ENCODE data around the gene NELFE.
"Not testable (repeated sequence)": the region's sequence is repeated elsewhere in the genome, so short reads cannot be mapped to it uniquely, and the experiment has no call there.

Gene NELFE

GRCh38 chr6:31948753-31949413 lies 9.9 kb downstream of the NELFE start:
- Mint-ChIP-seq H3K27me3 (peaks cover 30% of the 10 kb centered on the region), H3K9me3 (no peaks in the 10 kb centered on the region), H3K4me3 (no peak overlapping the region), H3K4me1 (peaks cover 6% of the 10 kb centered on the region), H3K27ac (no peak overlapping the region), H3K36me3 (peaks cover 17% of the 10 kb centered on the region)
- CTCF ChIA-PET = interaction anchor here (0.6 to 1.6 kb wide), 2 partner anchors 9 to 269 kb away, joined by 3 to 6 read pairs; no protein-coding TSS in a partner anchor
- no peak for DNase-seq

- no peak overlapping the region for H3K4me3 Mint-ChIP-seq
- peaks cover 11% of the 10 kb centered on the region for H3K36me3 Mint-ChIP-seq
- H3K4me1 Mint-ChIP-seq = peaks cover 6% of the 10 kb centered on the region
- H3K9me3 Mint-ChIP-seq = no peaks in the 10 kb centered on the region
- H3K27ac Mint-ChIP-seq = no peak overlapping the region
- CTCF ChIA-PET = interaction anchor here (0.6 to 1.6 kb wide), 2 partner anchors 9 to 268 kb away, joined by 3 to 6 read pairs; no protein-coding TSS in a partner anchor
- peaks cover 36% of the 10 kb centered on the region for H3K27me3 Mint-ChIP-seq
- DNase-seq = no peak
These were observed 10.5 kb downstream of the NELFE start for GRCh38 chr6:31948306-31948705.

GRCh38 chr6:31947864-31948263 lies 10.9 kb downstream of the NELFE start:
- Mint-ChIP-seq H3K9me3 (no peaks in the 10 kb centered on the region), H3K27ac (no peak overlapping the region), H3K27me3 (peaks cover 40% of the 10 kb centered on the region), H3K4me3 (no peak overlapping the region), H3K36me3 (peaks cover 6% of the 10 kb centered on the region), H3K4me1 (peaks cover 6% of the 10 kb centered on the region)
- DNase-seq = no peak
- CTCF ChIA-PET = interaction anchor here (1.6 kb wide), 1 partner anchor 10 kb away, joined by 6 read pairs; no protein-coding TSS in a partner anchor

- CTCF ChIA-PET = no interaction called here
- DNase-seq = no peak
- Mint-ChIP-seq H3K27ac (no peak overlapping the region), H3K4me1 (peaks cover 6% of the 10 kb centered on the region), H3K36me3 (peaks cover 4% of the 10 kb centered on the region), H3K4me3 (no peak overlapping the region), H3K27me3 (peaks cover 47% of the 10 kb centered on the region), H3K9me3 (no peaks in the 10 kb centered on the region)
These were observed 11.6 kb downstream of the NELFE start for GRCh38 chr6:31947070-31947675.

GRCh38 chr6:31946370-31946885 lies 12.3 kb downstream of the NELFE start:
- Mint-ChIP-seq H3K27me3 (peaks cover 54% of the 10 kb centered on the region), H3K4me1 (peaks cover 6% of the 10 kb centered on the region), H3K27ac (no peak overlapping the region), H3K9me3 (no peaks in the 10 kb centered on the region), H3K4me3 (no peak overlapping the region), H3K36me3 (peaks cover 4% of the 10 kb centered on the region)
- DNase-seq = no peak
- CTCF ChIA-PET = no interaction called here

GRCh38 chr6:31945507-31946369 lies 13.0 kb downstream of the NELFE start, which contains the start of gene CFB:
CFB (plus strand) TSS chr6:31946095; CDS start chr6:31946222, 127 bp downstream.
- CTCF ChIA-PET = interaction anchor here (0.6 kb wide), 1 partner anchor 9 kb away, joined by 3 read pairs; no protein-coding TSS in a partner anchor
- peaks cover 58% of the 10 kb centered on the region for H3K27me3 Mint-ChIP-seq
- no peaks in the 10 kb centered on the region for H3K9me3 Mint-ChIP-seq
- no peak within 1 kb of the TSS for H3K27ac Mint-ChIP-seq
- peaks cover 6% of the 10 kb centered on the region for H3K4me1 Mint-ChIP-seq
- H3K4me3 Mint-ChIP-seq = no peak within 1 kb of the TSS
- peaks cover under 1% of the 10 kb centered on the region for H3K36me3 Mint-ChIP-seq
- DNase-seq = no peak

GRCh38 chr6:31945154-31945506 lies 13.6 kb downstream of the NELFE start:
- no peak overlapping the region for H3K4me3 Mint-ChIP-seq
- peaks cover 6% of the 10 kb centered on the region for H3K4me1 Mint-ChIP-seq
- CTCF ChIA-PET = interaction anchor here (0.6 kb wide), 1 partner anchor 9 kb away, joined by 3 read pairs; no protein-coding TSS in a partner anchor
- DNase-seq = no peak
- H3K36me3 Mint-ChIP-seq = no peaks in the 10 kb centered on the region
- peaks cover 64% of the 10 kb centered on the region for H3K27me3 Mint-ChIP-seq
- H3K9me3 Mint-ChIP-seq = no peaks in the 10 kb centered on the region
- no peak overlapping the region for H3K27ac Mint-ChIP-seq

GRCh38 chr6:31943742-31944141 lies 15.0 kb downstream of the NELFE start:
- no peaks in the 10 kb centered on the region for H3K36me3 Mint-ChIP-seq
- no peak overlapping the region for H3K27ac Mint-ChIP-seq
- peaks cover 6% of the 10 kb centered on the region for H3K4me1 Mint-ChIP-seq
- CTCF ChIA-PET = interaction anchor here (0.8 kb wide), 1 partner anchor 26 kb away, joined by 3 read pairs; no protein-coding TSS in a partner anchor
- no peaks in the 10 kb centered on the region for H3K9me3 Mint-ChIP-seq
- H3K27me3 Mint-ChIP-seq = peaks cover 69% of the 10 kb centered on the region
- DNase-seq = no peak
- no peak overlapping the region for H3K4me3 Mint-ChIP-seq

- CTCF ChIA-PET = interaction anchor here (4.0 kb wide), 1 partner anchor 12 kb away, joined by 18 read pairs; no protein-coding TSS in a partner anchor
These were observed 18.5 kb downstream of the NELFE start for GRCh38 chr6:31940256-31940664.

GRCh38 chr6:31935823-31936222 lies 22.9 kb downstream of the NELFE start:
- Mint-ChIP-seq H3K4me1 (no peaks in the 10 kb centered on the region), H3K27ac (no peak overlapping the region), H3K27me3 (peaks cover 33% of the 10 kb centered on the region), H3K36me3 (no peaks in the 10 kb centered on the region), H3K9me3 (no peaks in the 10 kb centered on the region), H3K4me3 (no peak overlapping the region)
- CTCF ChIA-PET = no interaction called here
- DNase-seq = no peak

More at GRCh38 chr6:31940256-31940664, 18.5 kb downstream of the NELFE start:
- no peaks in the 10 kb centered on the region for H3K36me3 Mint-ChIP-seq
- H3K4me1 Mint-ChIP-seq = peaks cover under 1% of the 10 kb centered on the region
- H3K4me3 Mint-ChIP-seq = no peak overlapping the region
- DNase-seq = no peak
- peaks cover 60% of the 10 kb centered on the region for H3K27me3 Mint-ChIP-seq
- H3K9me3 Mint-ChIP-seq = no peaks in the 10 kb centered on the region
- H3K27ac Mint-ChIP-seq = no peak overlapping the region

- H3K9me3 Mint-ChIP-seq = no peaks in the 10 kb centered on the region
- H3K4me3 Mint-ChIP-seq = no peak overlapping the region
- H3K4me1 Mint-ChIP-seq = no peaks in the 10 kb centered on the region
- peaks cover 25% of the 10 kb centered on the region for H3K27me3 Mint-ChIP-seq
- CTCF ChIA-PET = no interaction called here
- H3K27ac Mint-ChIP-seq = no peak overlapping the region
- H3K36me3 Mint-ChIP-seq = no peaks in the 10 kb centered on the region
- DNase-seq = no peak
These were observed 23.8 kb downstream of the NELFE start for GRCh38 chr6:31935021-31935420.

- H3K36me3 Mint-ChIP-seq = no peaks in the 10 kb centered on the region
- H3K9me3 Mint-ChIP-seq = no peaks in the 10 kb centered on the region
- H3K27ac Mint-ChIP-seq = no peak overlapping the region
- peaks cover 21% of the 10 kb centered on the region for H3K27me3 Mint-ChIP-seq
- H3K4me1 Mint-ChIP-seq = no peaks in the 10 kb centered on the region
- DNase-seq = no peak
- CTCF ChIA-PET = no interaction called here
- no peak overlapping the region for H3K4me3 Mint-ChIP-seq
These were observed 25.2 kb downstream of the NELFE start for GRCh38 chr6:31933537-31933936.

- H3K9me3 Mint-ChIP-seq, H3K4me1 Mint-ChIP-seq, DNase-seq, H3K36me3 Mint-ChIP-seq, H3K27ac Mint-ChIP-seq, H3K4me3 Mint-ChIP-seq, CTCF ChIA-PET: not testable (repeated sequence)
- peaks cover 29% of the 10 kb centered on the region for H3K27me3 Mint-ChIP-seq
These were observed 26.6 kb downstream of the NELFE start for GRCh38 chr6:31932137-31932536.

- Mint-ChIP-seq H3K27me3 (peaks cover 26% of the 10 kb centered on the region), H3K4me1 (no peaks in the 10 kb centered on the region), H3K9me3 (no peaks in the 10 kb centered on the region), H3K4me3 (no peak overlapping the region), H3K27ac (no peak overlapping the region), H3K36me3 (no peaks in the 10 kb centered on the region)
- no peak for DNase-seq
- CTCF ChIA-PET = no interaction called here
These were observed 27.8 kb downstream of the NELFE start for GRCh38 chr6:31930962-31931361.
